MV-4-11 (cell line): ENCODE data around the gene B3GNT7.

Experiments used
- DNase-seq: peaks from one replicate; lab custom pipeline; 2025; lab: John Stamatoyannopoulos, UW

The B3GNT7 gene

GRCh38 chr2:231384109-231384435 is 11.4 kb upstream of the B3GNT7 start:
- DNase-seq, result no peak

GRCh38 chr2:231384970-231385369 is 10.5 kb upstream of the B3GNT7 start:
- DNase-seq, result peak; percentile 31

GRCh38 chr2:231385429-231385828 is 10.1 kb upstream of the B3GNT7 start:
- DNase-seq, result no peak

GRCh38 chr2:231386446-231386845 is 9.1 kb upstream of the B3GNT7 start:
- DNase-seq, result peak; percentile 81

- peak; percentile 88 for DNase-seq
Observed at GRCh38 chr2:231387904-231388724, 7.4 kb upstream of the B3GNT7 start.

GRCh38 chr2:231388725-231389346 is 6.7 kb upstream of the B3GNT7 start:
- no peak for DNase-seq

- peak; percentile 84 for DNase-seq
Observed at GRCh38 chr2:231390667-231391066, 4.8 kb upstream of the B3GNT7 start.

GRCh38 chr2:231391981-231392380 is 3.5 kb upstream of the B3GNT7 start:
- DNase-seq, result peak; percentile 97

- no peak for DNase-seq
Observed at GRCh38 chr2:231392431-231393148, 2.9 kb upstream of the B3GNT7 start.

GRCh38 chr2:231393149-231394131 is 2.1 kb upstream of the B3GNT7 start:
- DNase-seq, result no peak

- DNase-seq, result peak; percentile 77
Observed at GRCh38 chr2:231394211-231395141, 1.0 kb upstream of the B3GNT7 start.

GRCh38 chr2:231396058-231396821 is 730 bp downstream of the B3GNT7 start:
- no peak for DNase-seq

GRCh38 chr2:231397011-231397927 is 1.8 kb downstream of the B3GNT7 start:
- DNase-seq, result no peak

GRCh38 chr2:231397928-231398294 is 2.4 kb downstream of the B3GNT7 start:
- no peak for DNase-seq

- DNase-seq, result no peak
Observed at GRCh38 chr2:231398585-231398984, 3.1 kb downstream of the B3GNT7 start.

GRCh38 chr2:231399046-231399852 is 3.7 kb downstream of the B3GNT7 start:
- no peak for DNase-seq

- DNase-seq, result no peak
Observed at GRCh38 chr2:231399853-231400680, 4.6 kb downstream of the B3GNT7 start.
